ENCODE results near the gene MKX. TPM values are rescaled to one million over a fixed set of nuclear protein-coding genes. Genes with fewer than 3 reads are reported as not detected.

MKX gene
- total and polyA plus RNA-seq, 4 donors, result 0.50 to 3.5 (median 1.4) TPM

- Histone ChIP-seq H3K4me1 (ENCODE audit: control insufficient read depth in 5 of 5, insufficient read depth in 5 of 5, low read length in 5 of 5) (no peaks in the 10 kb centered on the region), H3K4me3 (no peak overlapping the region), H3K9me3 (ENCODE audit: control insufficient read depth in 4 of 4, insufficient read depth in 3 of 4, low read length in 3 of 4) (no peaks in the 10 kb centered on the region), H3K36me3 (ENCODE audit: control insufficient read depth in 4 of 4, insufficient read depth in 4 of 4, low read length in 4 of 4) (no peaks in the 10 kb centered on the region), H3K27me3 (ENCODE audit: control insufficient read depth in 3 of 3, insufficient read depth in 3 of 3, low read length in 2 of 3) (no peaks in the 10 kb centered on the region), H3K9ac (ENCODE audit: insufficient read depth in 1 of 2, low read length in 2 of 2) (no peak overlapping the region), H3K27ac (ENCODE audit: low read depth in 1 of 2, low read length in 1 of 2) (no peak overlapping the region)
- DNase-seq, result no peak
- no peak for TF ChIP-seq CTCF (IDR thresholded peaks at IDR 0.05; ENCODE audit: control extremely low read depth, extremely low read depth)
- 28 to 40% methylated on average over 4 of the region's 4 CpGs for WGBS, 2 donors
- ATAC-seq (ENCODE audit: insufficient read depth, low FRiP score), result no peak
Observed at GRCh38 chr10:27771231-27771630, 25.6 kb upstream of the MKX start.

- 83% methylated on average over 2 of the region's 2 CpGs for WGBS, 2 donors
- no peak overlapping the region for H3K27ac ChIP-seq (ENCODE audit: low read depth in 1 of 2, low read length in 1 of 2)
- no peak overlapping the region for H3K4me3 ChIP-seq
- ATAC-seq (ENCODE audit: insufficient read depth, low FRiP score) (no peak), DNase-seq (no peak)
- no peak overlapping the region for H3K9ac ChIP-seq (ENCODE audit: insufficient read depth in 1 of 2, low read length in 2 of 2)
- H3K9me3 ChIP-seq (ENCODE audit: control insufficient read depth in 4 of 4, insufficient read depth in 3 of 4, low read length in 3 of 4), result no peaks in the 10 kb centered on the region
- no peak for TF ChIP-seq CTCF (IDR thresholded peaks at IDR 0.05; ENCODE audit: control extremely low read depth, extremely low read depth)
- H3K27me3 ChIP-seq (ENCODE audit: control insufficient read depth in 3 of 3, insufficient read depth in 3 of 3, low read length in 2 of 3), result no peaks in the 10 kb centered on the region
- no peaks in the 10 kb centered on the region for H3K4me1 ChIP-seq (ENCODE audit: control insufficient read depth in 5 of 5, insufficient read depth in 5 of 5, low read length in 5 of 5)
- no peaks in the 10 kb centered on the region for H3K36me3 ChIP-seq (ENCODE audit: control insufficient read depth in 4 of 4, insufficient read depth in 4 of 4, low read length in 4 of 4)
Observed at GRCh38 chr10:27770181-27770580, 24.6 kb upstream of the MKX start.

DNA sequence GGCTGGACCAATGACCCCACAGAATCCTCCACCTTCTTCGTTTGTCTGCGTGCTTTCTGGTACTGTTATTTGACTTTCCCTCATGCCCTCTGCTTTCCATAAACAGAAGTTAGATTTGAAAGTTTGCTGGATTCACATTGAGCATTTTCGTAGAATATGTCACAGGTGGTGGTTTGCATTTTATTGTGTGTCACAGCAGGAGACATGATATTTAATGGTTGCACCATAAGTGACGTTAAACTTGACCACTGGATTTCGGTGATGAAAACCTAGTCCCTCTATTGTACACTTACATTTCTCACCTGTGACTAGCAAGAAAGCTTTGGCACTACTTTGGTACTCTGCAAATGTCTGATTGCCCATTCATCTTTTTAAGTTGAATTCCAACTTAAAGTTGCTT, 15.2 kb upstream of the MKX start:
- H3K9ac ChIP-seq (ENCODE audit: insufficient read depth in 1 of 2, low read length in 2 of 2), result no peak overlapping the region
- TF ChIP-seq CTCF (IDR thresholded peaks at IDR 0.05; ENCODE audit: control extremely low read depth, extremely low read depth), result no peak
- DNase-seq (no peak), ATAC-seq (ENCODE audit: insufficient read depth, low FRiP score) (no peak)
- H3K9me3 ChIP-seq (ENCODE audit: control insufficient read depth in 4 of 4, insufficient read depth in 3 of 4, low read length in 3 of 4), result no peaks in the 10 kb centered on the region
- H3K27me3 ChIP-seq (ENCODE audit: control insufficient read depth in 3 of 3, insufficient read depth in 3 of 3, low read length in 2 of 3), result peaks cover 0 to 3% (median 3%) of the 10 kb centered on the region in 3 donors
- no peak overlapping the region for H3K4me3 ChIP-seq
- WGBS, 2 donors, result 90 to 92% methylated on average over 5 of the region's 5 CpGs
- no peak overlapping the region for H3K27ac ChIP-seq (ENCODE audit: low read depth in 1 of 2, low read length in 1 of 2)
- H3K4me1 ChIP-seq (ENCODE audit: control insufficient read depth in 5 of 5, insufficient read depth in 5 of 5, low read length in 5 of 5), result no peaks in the 10 kb centered on the region
- H3K36me3 ChIP-seq (ENCODE audit: control insufficient read depth in 4 of 4, insufficient read depth in 4 of 4, low read length in 4 of 4), result no peaks in the 10 kb centered on the region

Data from lung (tissue), 12 donors.